Body of pancreas (tissue), 4 donors: Measurements from ENCODE around the gene STK35.

Source experiments
- POLR2A ChIP-seq, 3 donors: fragments of 450-650 bp; IDR thresholded peaks; one replicate each; pipeline ENCODE4 v1.6.1; 2016; ENCODE audit warnings: antibody characterized with exemption in 3 of 3, mild to moderate bottlenecking in 2 of 3
- TF ChIP-seq, protein P1 (sequence below), 7 experiments: fragments of 450-650 bp in 4 of 7; fragments of 200-600 bp in 3 of 7; sonication (generic) in 3 of 7; IDR thresholded peaks; one replicate each; pipeline ENCODE4 v1.5.1; 2016 to 2019; ENCODE audit warnings: antibody characterized with exemption in 7 of 7

DNA sequence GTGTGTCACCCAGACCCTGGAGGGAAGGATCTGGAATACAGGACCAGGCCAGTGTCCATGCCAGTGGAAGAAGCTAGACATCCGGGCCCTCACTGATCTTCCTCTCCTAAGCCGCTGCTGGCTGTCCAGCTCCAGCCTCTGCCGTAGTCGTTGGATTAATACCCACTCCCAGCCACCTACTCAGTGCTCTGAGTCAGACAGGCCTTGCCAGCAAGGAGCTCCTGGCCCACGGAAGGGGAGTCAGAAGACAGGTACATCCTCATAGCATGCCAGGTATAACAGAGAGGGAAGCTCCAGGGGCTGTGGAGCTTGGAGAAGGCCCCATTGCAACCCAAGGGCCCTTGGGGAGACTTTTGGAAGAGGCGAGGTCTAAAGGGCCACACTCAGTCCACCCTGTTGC is 49.0 kb downstream of the STK35 start:
- TF ChIP-seq, protein P1, sequence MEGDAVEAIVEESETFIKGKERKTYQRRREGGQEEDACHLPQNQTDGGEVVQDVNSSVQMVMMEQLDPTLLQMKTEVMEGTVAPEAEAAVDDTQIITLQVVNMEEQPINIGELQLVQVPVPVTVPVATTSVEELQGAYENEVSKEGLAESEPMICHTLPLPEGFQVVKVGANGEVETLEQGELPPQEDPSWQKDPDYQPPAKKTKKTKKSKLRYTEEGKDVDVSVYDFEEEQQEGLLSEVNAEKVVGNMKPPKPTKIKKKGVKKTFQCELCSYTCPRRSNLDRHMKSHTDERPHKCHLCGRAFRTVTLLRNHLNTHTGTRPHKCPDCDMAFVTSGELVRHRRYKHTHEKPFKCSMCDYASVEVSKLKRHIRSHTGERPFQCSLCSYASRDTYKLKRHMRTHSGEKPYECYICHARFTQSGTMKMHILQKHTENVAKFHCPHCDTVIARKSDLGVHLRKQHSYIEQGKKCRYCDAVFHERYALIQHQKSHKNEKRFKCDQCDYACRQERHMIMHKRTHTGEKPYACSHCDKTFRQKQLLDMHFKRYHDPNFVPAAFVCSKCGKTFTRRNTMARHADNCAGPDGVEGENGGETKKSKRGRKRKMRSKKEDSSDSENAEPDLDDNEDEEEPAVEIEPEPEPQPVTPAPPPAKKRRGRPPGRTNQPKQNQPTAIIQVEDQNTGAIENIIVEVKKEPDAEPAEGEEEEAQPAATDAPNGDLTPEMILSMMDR (IDR thresholded peaks at IDR 0.05), result no peak
- no peak for TF ChIP-seq POLR2A (IDR thresholded peaks at IDR 0.05)
